Lung (tissue), 12 donors: ENCODE results near the gene SGPL1. TPM values are rescaled to one million over a fixed set of nuclear protein-coding genes. Genes with fewer than 3 reads are reported as not detected.

Experiments used
- ATAC-seq: fragments of 200-7000 bp; cut with Tn5 transposase; one replicate; pipeline ENCODE4 v1.9.1; 2020; ENCODE audit warnings: moderate number of reproducible peaks; ENCODE audit not compliant: insufficient read depth, low FRiP score
- DNase-seq, 3 donors: peaks; one replicate each; pipeline ENCODE4 v3.0.0-alpha.2; 2013 to 2017
- H3K27ac ChIP-seq, 2 donors: one replicate each; pipeline ENCODE4 v1.5.1; 2013; ENCODE audit warnings: mild to moderate bottlenecking in 2 of 2, moderate library complexity in 2 of 2, control low read depth in 1 of 2, inconsistent platforms in 1 of 2, low read depth in 1 of 2, low read length in 1 of 2
- H3K27me3 ChIP-seq, 3 donors: one replicate each; pipeline ENCODE4 v1.5.1; 2013; ENCODE audit warnings: low read length in 2 of 3; ENCODE audit not compliant: control insufficient read depth in 3 of 3, insufficient read depth in 3 of 3
- H3K36me3 ChIP-seq, 4 donors: one replicate each; pipeline ENCODE4 v1.5.1; 2013; ENCODE audit warnings: low read length in 4 of 4, mild to moderate bottlenecking in 1 of 4, moderate library complexity in 1 of 4; ENCODE audit not compliant: control insufficient read depth in 4 of 4, insufficient read depth in 4 of 4
- H3K4me1 ChIP-seq, 5 donors: one replicate each; pipeline ENCODE4 v1.5.1; 2013; ENCODE audit warnings: low read length in 5 of 5, mild to moderate bottlenecking in 2 of 5, moderate library complexity in 1 of 5; ENCODE audit not compliant: control insufficient read depth in 5 of 5, insufficient read depth in 5 of 5
- H3K4me3 ChIP-seq: one replicate; pipeline ENCODE4 v1.5.1; 2013; ENCODE audit warnings: mild to moderate bottlenecking, control low read depth, moderate library complexity
- H3K9ac ChIP-seq, 2 donors: one replicate each; pipeline ENCODE4 v1.5.1; 2013; ENCODE audit warnings: low read length in 2 of 2, control low read depth in 1 of 2; ENCODE audit not compliant: insufficient read depth in 1 of 2
- H3K9me3 ChIP-seq, 4 donors: one replicate each; pipeline ENCODE4 v1.5.1; 2013; ENCODE audit warnings: low read length in 3 of 4, mild to moderate bottlenecking in 1 of 4, moderate library complexity in 1 of 4; ENCODE audit not compliant: control insufficient read depth in 4 of 4, insufficient read depth in 3 of 4
- CTCF ChIP-seq: IDR thresholded peaks from 2 replicates; pipeline ENCODE4 v1.5.1; 2012; ENCODE audit warnings: mild to moderate bottlenecking; ENCODE audit errors: control extremely low read depth, extremely low read depth
- WGBS, 2 donors: extraction: QIAGEN DNeasy Blood & Tissue Kit; methylation state at CpG; one replicate each; pipeline ENCODE4 v1.1.7; 2013; 5-methylcytosine and 5-hydroxymethylcytosine counted together
- polyA plus RNA-seq, 2 donors: library from polyadenylated mRNA; stranded (reverse); fragments of 200-250 nt; gene quantifications; one replicate each; pipeline ENCODE4 v1.2.1, GENCODE V29; 2013
- total RNA-seq, 2 donors: library from RNA; depleted of rRNA in 1 of 2; stranded (reverse); fragments of >200 nt in 1 of 2; gene quantifications; one replicate each; pipeline ENCODE4 v1.2.1, GENCODE V29; 2014 to 2021
- donor health status: control.
- donor health status: control.
- donor health status: Bipolar disorder and iron deficiency.
- donor health status: healthy.
- donor health status: DM: yes; HTN: yes; CAD: no.

The SGPL1 gene
- total and polyA plus RNA-seq, 4 donors, result 8.3 to 57.4 (median 30.8) TPM

DNA sequence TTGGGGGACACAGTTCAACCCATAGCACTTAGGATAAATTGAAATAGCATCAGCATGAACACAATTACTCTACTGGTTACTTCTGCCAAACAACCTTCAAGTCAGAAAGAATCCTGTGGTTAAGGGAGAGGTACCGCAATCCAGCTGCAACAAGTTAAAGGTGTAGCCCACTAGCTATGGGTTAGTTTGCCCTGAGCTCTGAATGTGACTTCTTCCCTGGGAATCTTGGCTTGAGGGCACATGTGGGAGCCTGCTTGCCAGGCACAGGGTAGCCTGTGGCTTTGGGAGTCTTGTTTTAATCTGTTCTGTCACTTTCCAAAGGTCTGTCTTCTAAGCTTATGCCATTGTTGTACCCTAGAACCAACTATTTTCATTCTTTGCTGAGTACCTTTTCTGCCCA is 8.9 kb upstream of the SGPL1 start:
- Histone ChIP-seq H3K27me3 (no peaks in the 10 kb centered on the region), H3K9ac (no peak overlapping the region), H3K4me1 (peaks cover 0 to 4% (median 0%) of the 10 kb centered on the region in 5 donors), H3K27ac (no peak overlapping the region), H3K9me3 (no peaks in the 10 kb centered on the region), H3K4me3 (no peak overlapping the region), H3K36me3 (no peaks in the 10 kb centered on the region)
- TF ChIP-seq CTCF, result no peak
- ATAC-seq (no peak), DNase-seq (no peak)
- WGBS, 2 donors, result 100% methylated on average over 1 of the region's 1 CpG

GRCh38 chr10:70807556-70807955 is 8.2 kb upstream of the SGPL1 start:
- Histone ChIP-seq H3K9me3 (no peaks in the 10 kb centered on the region), H3K4me3 (no peak overlapping the region), H3K36me3 (no peaks in the 10 kb centered on the region), H3K4me1 (peaks cover 0 to 4% (median 0%) of the 10 kb centered on the region in 5 donors), H3K27me3 (no peaks in the 10 kb centered on the region), H3K9ac (no peak overlapping the region), H3K27ac (no peak overlapping the region)
- no peak for DNase-seq
- 40 to 68% methylated on average over 3 of the region's 3 CpGs for WGBS, 2 donors
- ATAC-seq, result no peak
- no peak for TF ChIP-seq CTCF

DNA sequence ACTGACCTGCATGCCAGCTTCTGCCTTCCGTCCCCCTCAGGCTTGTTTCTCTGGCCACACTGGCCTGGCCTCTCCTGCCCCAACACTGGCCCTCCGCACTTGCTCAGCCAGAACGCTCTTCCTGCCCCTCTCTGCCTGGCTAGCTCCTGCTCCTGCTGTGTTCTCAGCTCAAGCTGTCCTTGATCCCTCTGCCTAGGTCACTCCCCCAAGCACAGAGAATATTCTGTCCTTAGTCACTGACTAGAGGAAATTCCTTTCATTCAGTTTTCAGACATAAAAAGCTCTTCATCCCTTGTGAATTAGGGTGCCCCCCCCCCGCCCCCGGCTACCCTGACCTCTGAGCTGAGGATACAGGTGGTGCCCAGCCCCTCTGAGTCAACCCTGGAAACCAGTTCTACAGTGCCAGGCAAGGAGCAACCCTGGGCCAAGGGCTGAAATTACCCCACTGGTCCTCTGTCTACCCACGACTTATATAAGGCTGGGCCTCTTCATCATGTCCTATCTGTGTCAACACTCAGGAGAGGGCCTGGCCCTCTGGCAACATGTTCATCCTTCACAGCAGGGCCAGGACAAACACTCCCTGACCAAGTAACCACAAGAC is 6.6 kb upstream of the SGPL1 start:
- Histone ChIP-seq H3K9ac (no peak overlapping the region), H3K4me3 (no peak overlapping the region), H3K36me3 (no peaks in the 10 kb centered on the region), H3K27ac (no peak overlapping the region), H3K27me3 (no peaks in the 10 kb centered on the region), H3K9me3 (no peaks in the 10 kb centered on the region), H3K4me1 (peaks cover 0 to 4% (median 0%) of the 10 kb centered on the region in 5 donors)
- DNase-seq (no peak), ATAC-seq (no peak)
- TF ChIP-seq CTCF, result no peak
- 82 to 88% methylated on average over 6 of the region's 6 CpGs for WGBS, 2 donors

DNA sequence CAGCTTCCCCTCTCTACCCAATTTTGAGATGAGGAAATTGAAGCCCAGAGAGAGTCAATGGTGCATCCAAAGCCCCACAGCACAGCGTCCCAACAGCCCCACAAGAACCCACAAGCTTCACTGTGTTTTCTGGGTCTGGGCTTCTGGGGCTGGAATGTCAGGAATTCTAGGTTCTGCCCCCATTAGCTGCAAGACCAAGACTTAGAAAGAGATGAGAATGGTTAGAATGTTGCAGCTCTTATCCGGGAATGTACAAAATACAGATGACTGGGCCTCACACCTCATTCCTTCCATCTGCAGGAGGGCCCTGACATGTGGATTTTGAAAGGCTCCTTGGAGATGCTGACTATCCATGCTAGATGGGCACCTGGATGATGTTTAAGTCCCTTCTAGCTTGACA is 6.0 kb upstream of the SGPL1 start:
- no peak for TF ChIP-seq CTCF
- Histone ChIP-seq H3K36me3 (no peaks in the 10 kb centered on the region), H3K4me1 (peaks cover 0 to 4% (median 0%) of the 10 kb centered on the region in 5 donors), H3K9me3 (no peaks in the 10 kb centered on the region), H3K27ac (no peak overlapping the region), H3K27me3 (no peaks in the 10 kb centered on the region), H3K4me3 (no peak overlapping the region), H3K9ac (no peak overlapping the region)
- DNase-seq, result no peak
- no peak for ATAC-seq
- WGBS, 2 donors, result 84 to 92% methylated on average over 2 of the region's 2 CpGs
